ENCODE data around the gene CLMN. TPM values are rescaled to one million over a fixed set of nuclear protein-coding genes. Genes with fewer than 3 reads are reported as not detected.
"Not testable (repeated sequence)": the region's sequence is repeated elsewhere in the genome, so short reads cannot be mapped to it uniquely, and the experiment has no call there.

Gene CLMN
- total RNA-seq, 2 experiments from 2014 or later: 0.27 to 0.67 TPM

DNA sequence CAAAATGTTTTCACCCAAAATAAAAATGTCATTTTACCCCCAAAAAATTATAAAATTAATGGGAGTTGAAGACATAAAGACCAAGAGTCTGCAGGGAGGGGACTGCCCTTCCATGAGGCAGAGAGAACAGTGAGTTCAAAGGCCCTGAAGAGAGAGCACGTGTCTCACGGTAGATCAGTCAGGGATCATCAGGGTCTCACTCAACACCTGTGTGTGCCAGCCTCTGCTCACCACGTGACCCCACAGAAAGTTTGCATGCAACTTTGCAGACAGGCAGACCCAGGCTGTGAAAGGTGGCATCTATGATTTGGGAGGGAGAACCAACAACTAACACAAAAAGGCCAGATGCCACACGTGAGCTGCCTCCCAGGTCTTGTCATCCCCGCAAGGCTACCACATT is 33.1 kb downstream of the CLMN start:
- DNase-seq: no peak
- no peak overlapping the region for H3K27ac Mint-ChIP-seq
- peaks cover 0 to 2% of the 10 kb centered on the region in 2 experiments for H3K27me3 ChIP-seq (ENCODE audit: control insufficient read depth in 1 of 2, insufficient read depth in 2 of 2, low read length in 2 of 2)
- POLR2A ChIA-PET: no interaction called here
- H3K9me3 ChIP-seq (ENCODE audit: control insufficient read depth in 1 of 2, insufficient read depth in 1 of 2, low read length in 2 of 2): no peaks in the 10 kb centered on the region
- no peak overlapping the region for H3K27ac ChIP-seq (ENCODE audit: low read depth in 1 of 2, low read length in 2 of 2)
- H3K4me1 Mint-ChIP-seq (ENCODE audit: low read depth): no peaks in the 10 kb centered on the region
- intact Hi-C loops (cut with DNase I, micrococcal nuclease): no loop called here
- H3K4me3 ChIP-seq (ENCODE audit: low read length): no peak overlapping the region
- ATAC-seq (ENCODE audit: poor library complexity): no peak
- peaks cover 27% of the 10 kb centered on the region for H3K27me3 Mint-ChIP-seq
- TF ChIP-seq, protein P1, sequence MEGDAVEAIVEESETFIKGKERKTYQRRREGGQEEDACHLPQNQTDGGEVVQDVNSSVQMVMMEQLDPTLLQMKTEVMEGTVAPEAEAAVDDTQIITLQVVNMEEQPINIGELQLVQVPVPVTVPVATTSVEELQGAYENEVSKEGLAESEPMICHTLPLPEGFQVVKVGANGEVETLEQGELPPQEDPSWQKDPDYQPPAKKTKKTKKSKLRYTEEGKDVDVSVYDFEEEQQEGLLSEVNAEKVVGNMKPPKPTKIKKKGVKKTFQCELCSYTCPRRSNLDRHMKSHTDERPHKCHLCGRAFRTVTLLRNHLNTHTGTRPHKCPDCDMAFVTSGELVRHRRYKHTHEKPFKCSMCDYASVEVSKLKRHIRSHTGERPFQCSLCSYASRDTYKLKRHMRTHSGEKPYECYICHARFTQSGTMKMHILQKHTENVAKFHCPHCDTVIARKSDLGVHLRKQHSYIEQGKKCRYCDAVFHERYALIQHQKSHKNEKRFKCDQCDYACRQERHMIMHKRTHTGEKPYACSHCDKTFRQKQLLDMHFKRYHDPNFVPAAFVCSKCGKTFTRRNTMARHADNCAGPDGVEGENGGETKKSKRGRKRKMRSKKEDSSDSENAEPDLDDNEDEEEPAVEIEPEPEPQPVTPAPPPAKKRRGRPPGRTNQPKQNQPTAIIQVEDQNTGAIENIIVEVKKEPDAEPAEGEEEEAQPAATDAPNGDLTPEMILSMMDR (IDR thresholded peaks at IDR 0.05): no peak
- H3K4me3 Mint-ChIP-seq: no peak overlapping the region
- no peaks in the 10 kb centered on the region for H3K9me3 Mint-ChIP-seq
- H3K36me3 ChIP-seq (ENCODE audit: insufficient read depth, low read length): no peaks in the 10 kb centered on the region
- no peaks in the 10 kb centered on the region for H3K36me3 Mint-ChIP-seq (ENCODE audit: low read depth)
- no peaks in the 10 kb centered on the region for H3K4me1 ChIP-seq (ENCODE audit: insufficient read depth, low read length)
- CTCF ChIA-PET: no interaction called here

DNA sequence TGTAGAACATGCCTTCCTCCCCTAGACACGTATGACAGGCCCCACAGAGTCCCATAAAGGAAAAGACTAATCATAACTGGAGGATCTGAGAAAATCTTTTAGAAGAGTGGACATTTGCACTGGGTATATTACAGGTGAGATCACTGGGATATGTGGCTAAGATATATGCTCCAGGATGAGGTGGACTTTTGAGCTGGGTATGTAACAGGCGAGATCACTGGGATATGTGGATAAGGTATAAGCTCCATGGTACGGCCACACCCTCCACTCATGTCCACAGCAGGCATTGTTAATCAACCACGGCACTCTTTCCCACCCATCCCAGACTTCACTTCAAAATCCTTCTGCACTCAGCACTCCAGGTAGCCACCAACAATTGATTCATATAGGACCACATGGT is 34.1 kb downstream of the CLMN start:
- POLR2A ChIA-PET: no interaction called here
- ATAC-seq (ENCODE audit: poor library complexity): no peak
- intact Hi-C loops (cut with DNase I, micrococcal nuclease): no loop called here

DNA sequence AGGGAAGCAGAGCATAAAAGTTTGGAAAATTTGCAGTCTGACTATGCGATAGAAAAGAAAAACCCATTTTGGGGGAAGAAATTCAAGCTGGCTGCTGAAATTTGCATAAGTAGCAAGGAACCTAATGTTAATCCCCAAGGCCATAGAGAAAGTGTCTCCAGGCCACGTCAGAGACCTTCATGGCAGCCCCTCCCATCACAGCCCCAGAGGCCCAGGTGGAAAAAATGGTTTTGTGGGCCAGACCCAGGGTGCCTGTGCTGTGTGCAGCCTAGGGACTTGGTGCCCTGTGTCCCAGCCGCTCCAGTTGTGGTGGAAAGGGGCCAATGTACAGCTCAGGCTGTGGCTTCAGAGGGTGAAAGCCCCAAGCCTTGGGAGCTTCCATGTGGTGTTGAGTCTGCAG is 35.9 kb downstream of the CLMN start:
- DNase-seq; H3K4me1 Mint-ChIP-seq (ENCODE audit: low read depth); H3K9me3 Mint-ChIP-seq; H3K27ac Mint-ChIP-seq; ATAC-seq (ENCODE audit: poor library complexity); intact Hi-C loops (cut with DNase I, micrococcal nuclease); H3K27me3 ChIP-seq (ENCODE audit: control insufficient read depth in 1 of 2, insufficient read depth in 2 of 2, low read length in 2 of 2); CTCF ChIA-PET; H3K4me3 ChIP-seq (ENCODE audit: low read length); H3K27ac ChIP-seq (ENCODE audit: low read depth in 1 of 2, low read length in 2 of 2); POLR2A ChIA-PET; H3K4me1 ChIP-seq (ENCODE audit: insufficient read depth, low read length); H3K4me3 Mint-ChIP-seq; H3K36me3 ChIP-seq (ENCODE audit: insufficient read depth, low read length); H3K9me3 ChIP-seq (ENCODE audit: control insufficient read depth in 1 of 2, insufficient read depth in 1 of 2, low read length in 2 of 2); H3K36me3 Mint-ChIP-seq (ENCODE audit: low read depth): not testable (repeated sequence)
- peaks cover 12% of the 10 kb centered on the region for H3K27me3 Mint-ChIP-seq

More for the DNA sequence above, 34.1 kb downstream of the CLMN start:
- Mint-ChIP-seq H3K27ac (no peak overlapping the region), H3K4me3 (no peak overlapping the region), H3K36me3 (ENCODE audit: low read depth) (no peaks in the 10 kb centered on the region), H3K27me3 (peaks cover 21% of the 10 kb centered on the region), H3K4me1 (ENCODE audit: low read depth) (no peaks in the 10 kb centered on the region), H3K9me3 (no peaks in the 10 kb centered on the region)
- Histone ChIP-seq H3K27ac (ENCODE audit: low read depth in 1 of 2, low read length in 2 of 2) (no peak overlapping the region), H3K9me3 (ENCODE audit: control insufficient read depth in 1 of 2, insufficient read depth in 1 of 2, low read length in 2 of 2) (no peaks in the 10 kb centered on the region), H3K36me3 (ENCODE audit: insufficient read depth, low read length) (no peaks in the 10 kb centered on the region), H3K4me1 (ENCODE audit: insufficient read depth, low read length) (no peaks in the 10 kb centered on the region), H3K4me3 (ENCODE audit: low read length) (no peak overlapping the region), H3K27me3 (ENCODE audit: control insufficient read depth in 1 of 2, insufficient read depth in 2 of 2, low read length in 2 of 2) (peaks cover 0 to 2% of the 10 kb centered on the region in 2 experiments)
- CTCF ChIA-PET: no interaction called here
- no peak for DNase-seq
- TF ChIP-seq, protein P1 (IDR thresholded peaks at IDR 0.05): no peak

DNA sequence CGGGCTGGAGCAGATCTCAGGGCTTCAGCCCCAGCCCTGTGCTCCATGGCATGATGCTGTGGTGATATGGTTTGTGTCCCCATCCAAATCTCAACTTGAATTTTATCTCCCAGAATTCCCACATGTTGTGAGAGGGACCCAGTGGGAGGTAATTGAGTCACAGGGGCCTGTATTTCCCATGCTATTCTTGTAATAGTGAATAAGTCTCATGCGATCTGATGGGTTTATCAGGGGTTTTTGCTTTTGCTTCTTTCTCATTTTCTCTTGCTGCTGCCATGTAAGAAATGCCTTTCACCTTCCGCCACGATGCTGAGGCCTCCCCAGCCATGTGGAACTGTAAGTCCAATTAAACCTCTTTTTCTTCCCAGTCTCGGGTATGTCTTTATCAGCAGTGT is 36.7 kb downstream of the CLMN start:
- CTCF ChIA-PET; H3K36me3 ChIP-seq (ENCODE audit: insufficient read depth, low read length); H3K27me3 ChIP-seq (ENCODE audit: control insufficient read depth in 1 of 2, insufficient read depth in 2 of 2, low read length in 2 of 2); H3K4me1 Mint-ChIP-seq (ENCODE audit: low read depth); H3K4me3 ChIP-seq (ENCODE audit: low read length); DNase-seq; H3K4me1 ChIP-seq (ENCODE audit: insufficient read depth, low read length); H3K27me3 Mint-ChIP-seq; H3K27ac ChIP-seq (ENCODE audit: low read depth in 1 of 2, low read length in 2 of 2); intact Hi-C loops (cut with DNase I, micrococcal nuclease); H3K27ac Mint-ChIP-seq; POLR2A ChIA-PET; H3K4me3 Mint-ChIP-seq; H3K9me3 ChIP-seq (ENCODE audit: control insufficient read depth in 1 of 2, insufficient read depth in 1 of 2, low read length in 2 of 2); H3K36me3 Mint-ChIP-seq (ENCODE audit: low read depth); ATAC-seq (ENCODE audit: poor library complexity); H3K9me3 Mint-ChIP-seq: not testable (repeated sequence)
